SHP77 (cell line): ENCODE results near the gene ACOX2.

Source experiments
- DNase-seq, 2 experiments: peaks; one replicate each; lab custom pipeline; 2025; lab: John Stamatoyannopoulos, UW

The ACOX2 gene

DNA sequence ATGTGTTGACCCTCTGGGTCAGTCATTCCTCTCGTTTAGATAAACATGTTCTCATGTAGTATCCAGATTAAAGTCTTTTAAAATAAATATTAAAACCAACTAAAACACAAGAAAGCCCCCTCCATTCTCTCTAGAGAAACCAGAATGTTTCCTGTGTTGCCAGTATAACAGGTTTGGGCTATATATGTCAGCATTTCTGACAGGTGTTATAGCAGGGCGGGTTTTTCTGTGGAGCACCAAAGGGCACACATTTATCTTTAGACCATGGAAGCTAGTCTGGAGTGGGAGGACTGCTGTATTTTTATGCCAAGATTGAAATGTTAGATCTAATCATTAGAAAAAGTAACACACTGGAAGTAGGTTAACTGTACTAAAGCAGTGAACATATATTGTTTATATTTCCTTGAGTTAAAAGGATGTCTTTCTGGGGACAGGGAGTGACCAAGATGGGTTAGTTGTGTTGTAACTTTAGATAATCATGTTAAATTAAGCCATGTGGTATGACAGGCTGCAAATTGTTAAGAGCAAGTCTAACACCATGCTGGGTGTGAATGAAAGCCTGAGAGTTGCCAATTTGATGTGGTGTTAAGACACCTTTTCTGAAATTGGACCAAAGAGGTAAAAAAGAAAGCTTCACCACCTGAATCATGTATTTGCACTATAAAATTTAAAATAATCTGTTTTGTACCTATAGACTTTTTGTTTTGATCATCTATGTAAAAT is 29.5 kb downstream of the ACOX2 start:
- no peak for DNase-seq

DNA sequence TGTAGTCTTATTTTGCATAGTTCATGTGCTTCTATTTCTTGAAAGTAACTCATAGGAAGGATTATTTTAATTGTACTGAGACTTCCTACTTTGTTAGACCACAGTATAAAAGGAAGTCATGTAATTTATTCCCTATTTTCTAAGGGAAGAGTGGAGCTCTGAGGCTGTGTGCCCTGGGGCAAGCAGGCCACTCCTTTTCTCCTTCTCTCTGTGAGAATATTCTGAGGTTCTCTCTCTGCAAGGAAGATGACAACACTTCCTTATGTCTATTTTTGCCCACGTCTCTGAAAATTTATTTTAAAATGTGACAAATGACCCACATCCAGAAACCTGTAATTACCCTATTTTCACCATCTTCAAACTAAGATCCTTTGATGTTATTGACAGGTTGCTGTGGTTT is 34.1 kb downstream of the ACOX2 start:
- no peak for DNase-seq

DNA sequence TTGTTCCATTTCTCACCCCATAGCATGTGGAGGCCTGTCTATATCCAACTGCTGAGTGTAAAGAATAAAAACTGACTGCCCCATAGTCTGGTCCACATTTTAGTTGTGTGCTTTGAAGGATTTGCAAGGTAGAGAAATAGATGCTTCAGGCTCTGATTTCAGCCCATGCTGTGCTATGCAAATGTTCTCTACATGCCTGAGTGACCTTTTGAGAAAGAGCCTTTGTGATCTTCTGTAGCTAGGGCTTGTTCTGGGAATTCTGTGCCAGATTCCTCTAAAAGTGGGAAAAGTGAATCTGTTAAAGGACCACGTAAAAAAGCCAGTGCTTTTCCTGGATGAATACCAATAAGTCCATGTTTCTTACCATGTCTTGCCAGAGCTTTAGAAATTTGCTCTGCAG is 39.9 kb downstream of the ACOX2 start:
- no peak for DNase-seq

DNA sequence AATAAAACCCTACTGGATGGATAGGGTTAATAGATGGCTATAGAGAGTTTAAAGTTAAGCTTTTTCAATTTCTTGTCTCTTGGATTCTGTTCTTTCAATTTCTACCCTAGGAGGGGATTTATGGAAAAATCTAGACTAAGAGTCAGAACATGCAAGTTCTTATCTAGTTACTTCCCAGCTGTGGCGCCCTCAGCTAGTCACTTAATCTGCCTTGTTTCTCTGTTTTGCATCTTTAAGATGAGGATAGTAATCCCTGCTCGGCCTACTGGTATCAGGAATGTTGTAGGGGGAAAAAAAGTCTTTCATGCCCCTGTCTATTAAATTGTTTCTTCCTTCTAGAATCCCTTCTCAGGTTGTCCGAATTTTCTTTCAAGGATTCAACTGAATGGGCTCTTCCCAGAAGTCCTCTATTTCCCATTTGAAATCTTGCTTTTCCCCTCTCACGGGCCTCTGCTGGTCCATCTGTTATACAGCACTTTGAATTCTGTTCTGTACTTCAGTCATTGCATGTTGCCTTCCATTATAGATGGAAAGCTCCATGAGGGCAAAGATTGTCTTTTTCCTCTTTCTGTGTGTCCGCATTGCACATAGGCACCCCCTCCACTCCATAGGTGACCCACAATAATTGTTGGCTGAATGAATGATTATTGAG is 40.7 kb downstream of the ACOX2 start:
- DNase-seq, result no peak

DNA sequence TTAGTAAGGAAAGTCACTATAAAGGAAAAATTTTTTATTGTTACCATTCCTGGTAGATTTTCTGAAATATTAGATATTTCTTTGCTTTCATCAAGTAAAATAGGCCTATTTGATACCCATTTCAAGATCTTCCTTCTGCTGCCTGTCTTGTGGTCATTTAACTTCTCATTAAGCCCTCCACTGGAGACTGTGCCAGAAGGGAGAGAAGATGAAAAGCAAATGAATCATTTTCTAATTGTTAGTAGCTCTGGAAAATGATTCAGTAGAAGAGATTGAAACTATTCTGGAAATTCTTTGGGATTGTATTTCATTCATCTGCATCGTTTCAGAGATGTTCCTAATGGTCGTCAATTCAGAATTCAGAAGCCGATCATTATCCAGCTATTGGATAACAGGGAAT is 41.9 kb downstream of the ACOX2 start:
- DNase-seq, result no peak

DNA sequence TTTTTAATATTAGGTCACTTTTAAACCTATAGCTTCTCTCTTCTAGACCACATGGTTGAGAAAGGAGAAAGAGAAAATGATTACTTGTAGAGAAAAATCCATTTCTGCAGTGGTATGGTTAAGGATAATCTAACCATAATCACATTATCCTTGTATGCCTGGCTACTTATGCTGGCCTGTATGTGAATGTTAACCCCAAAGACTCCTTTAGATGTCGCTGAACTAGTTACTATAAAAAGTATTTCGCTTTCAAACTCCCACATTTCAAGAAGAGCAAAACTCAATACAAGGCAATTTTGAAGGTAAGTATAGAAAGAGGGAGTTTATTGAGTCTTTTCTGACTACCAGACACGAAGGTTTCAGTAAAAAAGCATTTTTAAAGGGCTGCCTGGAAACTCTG is 42.9 kb downstream of the ACOX2 start:
- DNase-seq, result no peak

DNA sequence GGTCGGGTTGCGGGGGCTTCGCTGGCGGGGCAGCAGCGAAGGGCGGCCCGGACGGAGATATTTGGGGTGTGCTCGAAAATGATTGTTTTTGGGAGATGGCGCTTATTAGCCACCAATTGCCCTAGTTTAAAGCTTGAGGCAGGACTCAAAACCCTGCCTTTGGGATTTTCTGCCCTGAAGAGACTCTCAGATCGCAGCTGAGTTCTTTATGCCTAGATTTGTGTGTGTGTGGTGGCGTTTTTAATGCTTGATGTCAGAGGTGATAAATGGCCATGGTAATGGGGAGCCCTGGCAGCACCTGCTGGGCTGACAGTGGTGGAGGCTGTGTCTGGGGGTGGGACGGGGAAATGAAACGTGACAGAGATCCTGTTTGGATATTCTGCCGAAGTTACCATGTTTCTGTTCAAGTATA is 44.5 kb downstream of the ACOX2 start:
- no peak for DNase-seq

DNA sequence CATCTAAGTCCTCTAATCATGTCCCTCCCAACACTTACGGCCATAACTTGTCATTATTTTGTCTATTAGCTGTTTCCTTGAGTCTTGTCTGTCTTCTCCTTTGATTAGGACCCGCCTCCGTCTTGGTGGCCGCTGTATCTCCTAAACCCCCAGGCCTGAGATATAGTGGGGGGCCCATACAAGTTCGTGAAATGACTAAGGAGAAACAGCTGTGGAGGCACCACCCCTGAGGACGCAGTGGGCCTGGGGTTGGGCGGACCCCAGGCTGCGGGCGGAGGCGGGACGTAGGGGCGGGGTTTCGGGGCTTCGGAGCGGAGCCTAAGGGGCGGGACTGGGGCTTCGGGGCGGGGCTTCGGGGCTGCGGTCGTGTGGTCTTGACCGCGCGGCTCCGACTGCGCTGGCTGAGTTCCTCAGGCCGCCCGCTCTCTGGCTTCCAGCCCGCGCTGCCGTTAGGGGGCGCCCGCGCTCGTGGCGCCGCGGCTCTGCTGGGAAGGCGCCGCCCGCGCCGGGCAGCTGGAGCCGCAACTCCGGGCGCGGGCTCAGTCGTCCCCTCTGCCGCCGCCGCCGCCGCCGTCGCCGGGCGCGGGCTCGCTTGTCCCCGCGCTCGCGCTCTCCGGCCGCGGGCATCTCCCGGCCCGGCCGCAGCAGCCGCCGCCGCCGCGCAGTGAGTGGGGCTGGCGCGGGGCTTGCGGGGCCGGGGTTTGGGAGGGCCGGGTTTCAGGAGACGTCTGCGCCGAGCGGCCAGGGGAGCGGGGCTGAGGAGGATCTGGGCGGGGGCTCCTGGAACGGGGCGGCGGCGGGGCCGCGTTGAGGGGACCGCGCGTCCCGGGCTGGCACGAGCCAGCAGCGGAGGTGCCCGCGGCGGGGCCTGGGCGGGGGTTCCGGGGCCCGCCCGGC is 45.2 kb downstream of the ACOX2 start, which contains the start of gene KCTD6:
Gene KCTD6 (plus strand): TSS at position 591 of the 897 bp plus-strand sequence. CDS start 6,660 bp downstream, outside the sequence.
- DNase-seq, result peak; percentile 88 to 92

DNA sequence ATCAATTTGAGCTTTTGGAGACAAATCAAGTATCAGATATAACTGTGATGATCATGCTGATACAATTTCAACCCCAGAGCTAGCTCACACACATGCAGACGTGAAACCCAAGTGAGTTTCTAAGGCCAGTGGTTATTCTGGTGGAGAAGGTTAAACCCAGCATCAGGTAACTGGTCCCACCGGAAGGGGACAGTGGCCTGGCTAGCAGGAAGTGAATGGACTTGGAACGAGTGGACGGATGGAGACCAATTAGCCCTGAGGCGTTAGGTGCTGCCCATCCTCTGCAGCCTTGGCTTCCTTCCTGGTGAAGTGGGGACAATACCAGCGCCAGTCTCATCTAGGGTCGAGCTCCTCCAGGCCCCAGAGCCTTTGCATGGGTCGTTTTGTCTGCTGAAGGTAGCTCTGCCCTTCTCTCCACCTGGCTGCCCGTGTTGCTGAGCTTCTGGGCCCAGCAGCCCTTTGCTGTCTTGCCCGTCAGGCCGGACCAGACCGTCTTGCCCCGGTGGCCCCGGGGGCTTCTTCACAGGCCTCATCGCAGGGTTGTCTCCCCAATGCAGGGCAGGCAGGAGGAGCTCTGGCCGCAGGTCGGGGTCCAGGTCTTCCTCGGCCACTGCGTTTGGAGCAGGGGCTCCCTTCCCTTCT is 46.0 kb downstream of the ACOX2 start:
- DNase-seq, result peak; percentile 23 to 61

DNA sequence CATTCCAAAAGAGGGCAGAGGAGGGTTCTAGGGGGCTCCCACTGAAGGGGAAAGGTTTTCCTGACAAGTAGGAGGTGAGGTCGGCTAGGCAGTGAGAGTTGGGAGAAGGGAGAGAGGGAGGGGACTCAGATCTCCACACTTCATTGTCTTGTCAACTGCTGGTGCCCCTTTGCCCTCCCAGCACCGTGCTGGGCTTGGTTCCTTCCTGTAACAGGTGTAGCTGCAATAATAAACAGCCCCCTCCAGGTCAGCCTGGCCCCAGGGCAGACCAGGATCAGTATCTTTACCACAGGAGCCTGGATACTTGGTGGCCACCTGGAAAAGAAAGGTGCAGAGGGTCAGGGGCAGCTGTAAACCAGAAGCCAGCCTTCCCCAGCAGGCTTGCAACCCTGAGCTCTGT is 48.0 kb downstream of the ACOX2 start:
- DNase-seq, result no peak

DNA sequence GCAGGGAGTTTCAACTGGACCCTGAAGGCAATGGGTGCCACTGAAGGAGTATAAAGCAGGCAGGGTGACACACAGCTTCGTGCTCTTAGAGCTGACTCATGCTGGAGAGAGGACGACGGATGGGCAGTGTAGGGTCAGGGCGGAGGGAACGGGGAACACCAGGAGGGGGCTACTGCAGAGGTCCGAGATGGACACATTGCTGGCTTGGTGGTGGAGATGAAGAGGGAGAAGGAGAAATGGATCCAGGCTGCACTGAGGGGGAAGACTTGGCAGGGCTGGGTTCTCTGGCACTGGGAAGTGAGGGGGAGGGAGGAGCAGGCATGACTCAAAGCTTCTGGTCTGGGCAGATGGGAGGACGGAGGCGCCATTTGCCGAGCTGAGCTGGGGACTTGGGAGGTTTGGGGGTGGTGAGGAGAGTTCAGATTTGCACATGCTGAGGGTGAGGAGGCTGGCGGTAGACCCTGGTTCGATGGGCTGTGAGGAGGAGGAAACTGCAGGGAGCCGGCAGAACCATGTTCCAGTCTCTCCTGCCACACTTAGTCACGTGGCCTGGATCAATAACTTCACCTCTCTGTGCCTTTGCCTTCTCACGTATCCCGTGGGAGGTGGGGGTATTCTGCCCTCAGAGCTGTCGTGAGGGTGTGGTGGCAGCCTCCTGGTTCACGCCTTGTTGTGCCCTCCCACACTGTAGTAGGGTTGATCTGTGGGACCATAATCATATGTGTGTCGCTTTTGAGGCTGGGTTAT is 49.7 kb downstream of the ACOX2 start:
- DNase-seq, result no peak

DNA sequence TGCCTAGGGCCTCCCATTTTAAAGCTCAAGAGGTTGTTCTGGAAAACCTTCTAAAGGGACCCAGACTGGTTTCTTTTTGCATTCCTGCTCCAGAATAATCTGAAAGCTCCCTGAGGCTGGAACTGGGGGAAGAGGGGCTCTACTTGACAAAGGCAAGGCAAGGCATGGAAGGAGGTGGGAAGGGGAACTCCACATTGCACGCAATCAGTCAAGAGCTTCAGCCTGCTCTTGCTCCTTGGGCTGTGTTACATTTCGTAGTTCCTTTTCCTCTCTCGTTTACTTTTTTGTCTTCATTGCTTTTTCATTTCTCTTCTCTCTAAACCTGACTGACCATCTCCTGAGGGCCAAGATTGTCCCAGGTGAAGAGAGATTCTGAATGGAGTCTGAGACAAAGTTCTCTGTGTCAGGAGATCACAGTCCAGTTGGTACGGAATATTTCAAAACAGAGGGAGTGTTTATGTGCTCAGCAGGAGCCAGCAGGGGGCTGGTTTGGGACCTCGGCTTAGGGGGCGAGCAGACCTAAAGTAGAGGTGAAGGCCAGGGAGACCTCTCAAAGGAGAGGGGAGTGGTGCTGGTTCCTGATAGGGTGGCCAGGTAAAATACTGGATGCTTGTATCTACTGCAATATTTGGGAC is 51.1 kb downstream of the ACOX2 start:
- no peak for DNase-seq

DNA sequence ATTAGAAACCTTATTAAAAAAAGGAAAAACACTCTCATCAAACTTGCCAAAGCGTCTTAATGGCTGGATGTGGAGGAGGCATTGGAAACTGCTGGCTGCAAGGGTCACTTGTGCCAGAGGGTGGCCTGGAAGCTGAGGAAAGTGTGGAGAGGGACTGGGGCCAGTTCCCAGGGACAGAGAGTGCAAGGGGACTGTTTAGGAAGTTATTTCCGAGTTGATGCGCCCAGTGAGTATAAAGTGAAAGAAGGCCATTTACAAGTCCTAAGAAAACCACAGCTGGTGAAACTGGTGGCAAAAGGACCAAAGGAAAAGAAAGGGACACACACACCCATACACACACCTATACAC is 52.3 kb downstream of the ACOX2 start:
- DNase-seq, result no peak

DNA sequence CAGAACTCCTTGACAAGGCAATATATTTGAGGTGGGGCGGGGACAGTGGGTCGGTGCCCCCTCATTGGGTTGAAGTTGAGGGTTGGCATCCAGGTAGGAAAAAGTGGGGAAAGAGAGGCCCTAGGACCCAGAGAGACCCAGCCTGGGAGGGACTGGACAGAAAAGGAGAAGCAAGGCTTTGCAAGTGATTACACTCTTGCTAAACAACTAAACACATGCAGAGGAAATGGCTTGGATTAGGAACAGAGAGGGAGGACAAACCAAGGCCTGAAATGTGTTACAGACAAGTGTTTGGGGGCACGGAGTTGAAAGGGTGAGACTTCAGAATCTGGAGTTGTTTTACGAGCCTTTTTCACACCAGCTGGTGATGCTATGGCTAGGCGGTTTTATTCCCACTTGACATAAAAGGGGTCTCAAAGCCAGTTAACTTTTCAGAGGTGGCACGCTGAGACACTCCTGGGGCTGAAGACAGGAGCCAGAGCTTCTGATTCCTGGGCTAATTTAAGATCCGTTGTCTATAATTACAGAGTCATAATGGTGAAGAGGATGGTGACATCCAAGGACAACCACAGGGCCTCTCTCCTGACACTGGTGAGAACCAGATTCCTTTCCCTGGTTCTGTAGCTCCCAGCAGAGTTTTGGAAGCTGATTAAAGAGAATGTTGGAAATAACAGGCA is 52.8 kb downstream of the ACOX2 start:
- no peak for DNase-seq

DNA sequence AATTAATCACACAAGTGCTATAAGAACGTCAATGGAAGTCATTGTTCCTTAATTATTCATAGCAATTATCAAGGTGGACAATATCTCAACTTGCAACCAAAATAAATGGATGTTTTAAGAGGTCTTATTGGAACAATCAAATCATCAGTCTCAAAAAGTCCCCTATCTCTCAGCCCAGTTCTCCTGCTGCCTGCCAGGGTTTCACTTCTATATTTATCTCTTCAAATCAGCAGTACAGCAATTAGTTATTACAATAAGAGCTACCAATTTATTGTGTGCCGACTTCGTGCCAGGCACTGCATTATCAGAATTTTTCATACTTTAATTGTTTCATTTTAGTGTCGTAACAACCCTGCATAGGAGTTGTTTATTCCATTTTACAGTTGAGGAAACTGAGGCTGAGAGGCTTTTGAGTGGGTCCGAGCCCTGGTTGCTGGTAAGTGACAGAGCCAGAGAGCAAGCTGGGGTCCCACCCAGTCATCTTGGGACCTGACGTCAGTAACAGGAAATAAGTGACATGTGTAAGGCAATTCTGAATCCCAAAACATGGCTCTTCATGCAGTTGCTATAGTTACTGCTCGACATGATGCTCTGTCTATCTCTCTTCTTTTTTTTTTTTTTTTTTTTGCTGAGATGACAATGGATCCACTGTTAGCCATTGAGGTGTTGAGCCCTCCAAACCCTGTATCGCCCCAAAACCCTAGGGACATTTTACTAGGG is 53.9 kb downstream of the ACOX2 start:
- DNase-seq, result no peak

DNA sequence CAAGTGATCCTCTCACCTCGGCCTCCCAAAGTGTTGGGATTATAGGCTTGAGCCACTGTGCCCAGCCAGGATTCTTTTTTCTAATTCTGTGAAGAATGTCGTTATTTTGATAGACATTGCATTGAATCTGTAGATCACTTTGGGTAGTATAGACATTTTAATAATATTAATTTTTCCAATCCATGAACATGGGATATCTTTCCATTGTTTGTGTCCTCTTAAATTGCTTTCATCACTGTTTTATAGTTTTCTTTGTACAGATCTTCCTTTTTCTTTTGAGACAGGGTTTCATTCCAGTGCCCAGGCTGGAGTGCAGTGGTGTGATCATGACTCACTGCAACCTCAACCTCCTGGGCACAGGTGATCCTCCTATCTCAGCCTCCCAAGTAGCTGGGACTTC is 56.7 kb downstream of the ACOX2 start:
- DNase-seq, result no peak

DNA sequence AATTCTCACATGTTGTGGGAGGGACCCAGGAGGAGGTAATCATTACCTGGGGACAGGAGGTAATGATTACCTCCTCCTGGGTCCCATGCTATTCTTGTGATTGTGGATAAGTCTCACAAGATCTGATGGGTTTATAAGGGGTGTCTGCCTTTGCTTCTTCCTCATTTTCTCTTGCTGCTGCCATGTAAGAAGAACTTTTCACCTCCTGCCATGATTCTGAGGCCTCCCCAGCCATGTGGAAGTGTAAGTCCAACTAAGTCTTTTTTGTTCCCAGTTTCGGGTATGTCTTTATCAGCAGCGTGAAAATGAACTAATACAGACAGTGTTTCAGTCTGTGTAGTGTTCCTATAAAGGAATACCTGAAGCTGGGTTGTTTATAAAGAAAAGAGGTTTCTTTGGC is 58.2 kb downstream of the ACOX2 start:
- no peak for DNase-seq

DNA sequence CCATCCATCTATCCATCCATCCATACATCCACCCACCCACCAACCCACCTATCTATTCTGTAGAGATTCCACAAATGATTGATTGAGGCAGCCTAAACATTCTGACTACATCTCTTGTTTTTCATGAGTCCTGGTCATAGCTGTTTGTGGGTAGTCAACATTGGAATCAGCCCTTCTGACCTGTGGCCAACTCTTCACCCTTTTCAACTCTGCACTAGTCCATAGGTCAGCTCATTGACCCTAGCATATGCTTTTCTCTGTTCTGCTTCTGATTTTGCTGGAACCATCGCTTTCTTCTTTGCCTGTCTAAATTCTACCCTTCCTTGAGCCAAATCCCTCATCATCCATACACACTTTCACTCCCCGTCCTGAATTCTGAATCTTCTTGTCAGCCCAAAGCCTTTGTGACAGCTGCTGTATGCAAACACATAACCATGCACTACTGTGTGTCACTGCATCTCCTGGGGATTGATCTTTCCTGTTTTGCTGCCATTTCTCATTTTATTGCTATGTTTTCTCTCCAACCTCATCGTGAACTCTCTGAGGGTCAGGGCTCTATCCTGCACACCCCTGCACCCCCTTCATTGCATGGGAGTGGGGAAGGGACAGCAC is 61.9 kb downstream of the ACOX2 start:
- no peak for DNase-seq

DNA sequence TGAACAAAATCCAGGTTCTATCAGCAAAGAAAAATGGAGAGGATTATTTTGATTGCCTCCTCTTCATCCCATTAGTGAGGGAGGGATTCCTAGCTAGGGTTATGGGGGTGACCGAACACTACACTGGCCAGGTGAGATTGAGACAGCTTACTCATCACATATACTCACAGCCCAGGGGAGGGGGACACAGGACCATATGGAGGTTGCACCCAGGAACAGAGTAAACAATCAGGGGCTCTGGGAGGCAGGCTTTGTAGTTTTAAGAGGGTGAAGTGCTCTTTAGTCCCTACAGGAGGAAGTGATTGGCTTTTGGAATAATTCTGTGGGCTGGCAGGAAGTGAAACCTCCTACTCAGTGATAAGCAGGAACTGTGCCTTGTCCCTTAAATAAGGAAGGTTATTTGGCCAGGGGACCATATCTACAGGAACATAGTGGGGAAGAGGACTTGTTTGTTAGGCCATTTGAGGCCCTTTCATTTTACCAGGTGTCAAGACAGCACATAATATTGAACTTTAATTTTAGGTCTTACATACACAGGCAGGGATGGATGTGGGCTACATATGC is 62.6 kb downstream of the ACOX2 start:
- DNase-seq, result no peak
